Muscle layer of duodenum (tissue), 2 donors: ENCODE measurements around the gene LRMDA.
"Not testable (repeated sequence)": the region's sequence is repeated elsewhere in the genome, so short reads cannot be mapped to it uniquely, and the experiment has no call there.

ENCODE experiments used
- H3K27ac ChIP-seq: one replicate; pipeline ENCODE4 v1.7.0; 2013; ENCODE audit warnings: mild to moderate bottlenecking, low read length
- H3K27me3 ChIP-seq: one replicate; pipeline ENCODE4 v1.7.0; 2013; ENCODE audit warnings: low read depth, mild to moderate bottlenecking, control low read depth, low read length
- H3K36me3 ChIP-seq, 2 donors: one replicate each; pipeline ENCODE4 v1.7.0; 2013; ENCODE audit warnings: low read length in 2 of 2, control low read depth in 1 of 2, mild to moderate bottlenecking in 1 of 2; ENCODE audit not compliant: insufficient read depth in 2 of 2, control insufficient read depth in 1 of 2
- H3K4me1 ChIP-seq, 2 donors: one replicate each; pipeline ENCODE4 v1.7.0; 2013; ENCODE audit warnings: low read length in 2 of 2, mild to moderate bottlenecking in 2 of 2, control low read depth in 1 of 2, moderate library complexity in 1 of 2; ENCODE audit not compliant: insufficient read depth in 2 of 2, control insufficient read depth in 1 of 2
- H3K4me3 ChIP-seq, 2 donors: one replicate each; pipeline ENCODE4 v1.7.0; 2013; ENCODE audit warnings: low read length in 2 of 2, low read depth in 1 of 2, mild to moderate bottlenecking in 1 of 2
- H3K9me3 ChIP-seq, 2 donors: one replicate each; pipeline ENCODE4 v1.7.0; 2013; ENCODE audit warnings: low read length in 2 of 2, control low read depth in 1 of 2, mild to moderate bottlenecking in 1 of 2; ENCODE audit not compliant: control insufficient read depth in 1 of 2
- donor health status: healthy.

The LRMDA gene

DNA sequence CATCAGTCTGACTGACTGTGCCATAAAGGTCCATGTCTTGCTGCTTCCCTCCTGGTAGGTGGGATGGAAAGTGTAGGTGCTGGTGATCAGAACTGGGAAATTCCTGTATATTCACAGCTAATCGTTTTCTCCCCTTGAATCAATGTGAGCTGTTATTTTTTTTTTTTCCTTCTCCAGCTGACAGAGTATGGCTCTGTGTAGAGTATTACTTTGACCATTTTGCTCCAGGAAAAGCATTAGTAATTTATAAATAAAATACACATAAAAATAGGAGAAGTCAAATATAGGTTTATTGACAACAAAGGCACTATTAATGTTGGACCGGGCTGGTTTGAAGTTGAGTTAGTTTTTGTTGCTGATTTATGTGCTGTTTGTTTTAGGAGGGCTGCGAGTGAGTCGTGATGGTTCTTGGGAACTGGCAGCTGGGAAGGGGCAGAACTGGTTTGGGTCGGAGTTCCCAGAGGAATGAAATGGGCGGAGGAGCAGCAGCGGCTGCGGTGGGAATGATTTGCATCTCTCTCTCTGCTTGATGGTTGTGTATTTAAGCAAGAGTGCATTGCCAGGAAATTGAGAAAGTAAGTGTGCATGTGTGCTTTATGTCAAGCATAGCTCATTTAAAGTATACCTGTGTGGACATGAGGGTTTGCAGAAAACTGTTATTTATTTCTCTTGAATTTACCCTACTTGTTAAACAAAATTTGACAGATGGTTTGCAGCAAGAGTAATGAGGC lies 80.9 kb downstream of the LRMDA start:
- no peaks in the 10 kb centered on the region for H3K27me3 ChIP-seq
- H3K9me3 ChIP-seq = no peaks in the 10 kb centered on the region
- H3K27ac ChIP-seq = peak overlapping the region; percentile 35
- no peak overlapping the region for H3K4me3 ChIP-seq
- H3K4me1 ChIP-seq = peaks cover 13 to 33% of the 10 kb centered on the region in 2 donors
- H3K36me3 ChIP-seq = no peaks in the 10 kb centered on the region

DNA sequence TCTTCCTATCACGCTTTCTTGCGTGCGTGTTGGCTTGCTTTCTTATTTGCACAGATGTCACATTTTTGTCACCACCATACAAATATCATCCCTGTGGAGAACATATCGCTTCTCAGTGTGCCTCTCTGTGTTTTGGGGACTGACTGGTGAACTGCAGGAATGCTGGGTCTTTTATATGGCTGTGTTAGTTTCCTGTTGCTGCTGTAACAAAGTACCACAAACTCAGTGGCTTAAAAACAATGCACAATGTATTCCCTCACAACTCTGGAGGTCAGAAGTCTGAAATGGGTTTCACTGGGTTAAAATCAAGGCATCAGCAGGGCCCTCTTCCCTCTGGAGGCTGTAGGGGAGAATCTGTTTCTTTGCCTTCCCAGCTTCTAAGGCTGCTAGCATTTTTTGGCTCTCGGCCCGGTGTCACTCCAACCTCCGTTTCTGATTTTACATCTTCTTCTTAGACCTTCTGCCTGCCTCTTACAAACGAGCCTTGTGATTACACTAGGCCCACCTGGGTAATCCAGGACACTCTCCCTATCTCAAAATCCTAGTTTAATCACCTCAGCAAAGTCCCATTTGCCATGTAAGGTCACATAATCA lies 82.0 kb downstream of the LRMDA start:
- Histone ChIP-seq H3K27ac (no peak overlapping the region), H3K27me3 (no peaks in the 10 kb centered on the region), H3K4me3 (no peak overlapping the region), H3K4me1 (peaks cover 9 to 23% of the 10 kb centered on the region in 2 donors), H3K9me3 (no peaks in the 10 kb centered on the region), H3K36me3 (no peaks in the 10 kb centered on the region)

DNA sequence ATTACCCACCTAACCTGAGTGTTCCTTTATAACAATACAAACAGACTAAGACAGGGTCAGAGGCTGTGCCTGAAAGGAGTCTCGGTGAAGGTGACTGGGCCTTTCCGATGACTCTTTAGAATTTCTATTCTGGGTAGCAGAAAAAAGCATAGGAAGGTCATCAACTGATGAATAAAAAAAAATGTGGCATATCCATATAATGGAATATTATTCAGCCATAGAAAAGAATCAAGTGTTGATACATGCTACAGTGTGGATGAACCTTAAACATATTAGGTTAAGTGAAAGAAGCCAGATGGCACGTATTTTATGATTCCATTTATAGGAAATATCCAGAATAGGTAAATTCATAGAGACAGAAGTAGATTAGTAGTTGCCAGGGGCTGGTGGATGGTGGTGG lies 83.4 kb downstream of the LRMDA start:
- Histone ChIP-seq H3K36me3 (no peaks in the 10 kb centered on the region), H3K27me3 (no peaks in the 10 kb centered on the region), H3K27ac (no peak overlapping the region), H3K4me3 (no peak overlapping the region), H3K9me3 (no peaks in the 10 kb centered on the region), H3K4me1 (peaks cover 9 to 10% of the 10 kb centered on the region in 2 donors)

DNA sequence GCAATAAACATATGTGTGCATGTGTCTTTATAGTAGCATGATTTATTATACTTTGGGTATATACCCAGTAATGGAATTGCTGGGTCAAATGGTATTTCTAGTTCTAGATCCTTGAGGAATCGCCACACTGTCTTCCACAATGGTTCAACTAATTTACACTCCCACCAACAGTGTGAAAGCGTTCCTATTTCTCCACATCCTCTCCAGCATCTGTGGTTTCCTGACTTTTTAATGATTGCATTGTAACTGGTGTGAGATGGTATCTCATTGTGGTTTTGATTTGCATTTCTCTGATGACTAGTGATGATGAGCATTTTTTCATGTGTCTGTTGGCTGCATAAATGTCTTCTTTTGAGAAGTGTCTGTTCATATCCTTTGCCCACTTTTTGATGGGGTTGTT lies 84.7 kb downstream of the LRMDA start:
- H3K9me3 ChIP-seq, H3K36me3 ChIP-seq, H3K27ac ChIP-seq, H3K4me3 ChIP-seq, H3K27me3 ChIP-seq, H3K4me1 ChIP-seq: not testable (repeated sequence)

DNA sequence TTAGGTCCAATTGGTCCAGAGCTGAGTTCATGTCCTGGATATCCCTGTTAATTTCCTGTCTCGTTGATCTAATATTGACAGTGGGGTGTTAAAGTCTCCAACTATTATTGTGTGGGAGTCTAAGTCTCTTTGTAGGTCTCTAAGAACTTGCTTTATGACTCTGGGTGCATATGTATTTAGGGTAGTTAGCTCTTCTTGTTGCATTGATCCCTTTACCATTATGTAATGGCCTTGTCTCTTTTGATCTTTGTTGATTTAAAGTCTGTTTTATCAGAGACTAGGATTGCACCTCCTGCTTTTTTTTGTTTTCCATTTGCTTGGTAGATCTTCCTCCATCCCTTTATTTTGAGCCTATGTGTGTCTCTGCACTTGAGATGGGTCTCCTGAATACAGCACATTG lies 87.8 kb downstream of the LRMDA start:
- not testable (repeated sequence) for H3K27ac ChIP-seq, H3K36me3 ChIP-seq, H3K4me1 ChIP-seq, H3K9me3 ChIP-seq, H3K27me3 ChIP-seq, H3K4me3 ChIP-seq

DNA sequence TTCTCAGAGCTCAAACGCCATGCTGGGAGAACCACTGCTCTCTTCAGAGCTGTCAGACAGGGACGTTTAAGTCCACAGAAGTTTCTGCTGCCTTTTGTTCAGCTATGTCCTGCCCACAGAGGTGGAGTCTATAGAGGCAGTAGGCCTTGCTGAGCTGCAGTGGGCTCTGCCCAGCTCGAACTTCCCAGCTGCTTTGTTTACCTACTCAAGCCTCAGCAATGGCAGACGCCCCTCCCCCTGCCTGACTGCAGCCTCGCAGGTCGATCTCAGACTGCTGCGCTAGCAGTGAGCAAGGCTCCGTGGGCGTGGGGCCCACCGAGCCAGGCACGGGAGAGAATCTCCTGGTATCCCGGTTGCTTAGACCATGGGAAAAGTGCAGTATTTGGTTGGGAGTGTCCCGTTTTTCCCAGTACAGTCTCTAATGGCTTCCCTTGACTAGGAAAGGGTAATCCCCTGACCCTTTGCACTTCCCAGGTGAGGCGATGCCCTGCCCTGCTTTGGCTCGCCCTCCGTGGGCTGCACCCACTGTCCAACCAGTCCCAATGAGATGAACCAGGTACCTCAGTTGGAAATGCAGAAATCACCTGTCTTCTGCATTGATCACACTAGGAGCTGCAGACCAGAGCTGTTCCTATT lies 89.9 kb downstream of the LRMDA start:
- H3K4me1 ChIP-seq, H3K9me3 ChIP-seq, H3K36me3 ChIP-seq, H3K27ac ChIP-seq, H3K27me3 ChIP-seq, H3K4me3 ChIP-seq: not testable (repeated sequence)

DNA sequence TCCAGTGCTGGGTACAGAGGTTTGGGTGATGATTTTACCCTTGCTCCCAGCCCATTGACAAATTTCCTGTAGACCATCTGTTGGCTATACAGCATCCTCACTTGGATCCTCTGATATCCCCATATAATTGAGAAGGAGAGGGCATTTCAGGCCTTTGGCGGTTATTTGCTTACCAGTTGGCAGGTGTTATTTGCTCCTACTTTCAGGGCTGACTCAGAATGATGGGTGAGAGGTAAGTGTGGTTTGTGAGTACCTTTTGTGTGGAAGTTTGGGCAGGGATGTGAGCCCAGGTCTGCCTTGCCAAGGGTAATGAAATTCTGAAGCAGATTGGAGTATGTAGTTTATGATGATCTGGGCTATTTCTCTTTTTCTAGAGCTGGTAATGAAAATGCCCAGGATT lies 93.6 kb downstream of the LRMDA start:
- Histone ChIP-seq H3K9me3 (peaks cover 0 to 2% of the 10 kb centered on the region in 2 donors), H3K27me3 (no peaks in the 10 kb centered on the region), H3K36me3 (no peaks in the 10 kb centered on the region), H3K27ac (no peak overlapping the region), H3K4me3 (no peak overlapping the region), H3K4me1 (no peaks in the 10 kb centered on the region)

DNA sequence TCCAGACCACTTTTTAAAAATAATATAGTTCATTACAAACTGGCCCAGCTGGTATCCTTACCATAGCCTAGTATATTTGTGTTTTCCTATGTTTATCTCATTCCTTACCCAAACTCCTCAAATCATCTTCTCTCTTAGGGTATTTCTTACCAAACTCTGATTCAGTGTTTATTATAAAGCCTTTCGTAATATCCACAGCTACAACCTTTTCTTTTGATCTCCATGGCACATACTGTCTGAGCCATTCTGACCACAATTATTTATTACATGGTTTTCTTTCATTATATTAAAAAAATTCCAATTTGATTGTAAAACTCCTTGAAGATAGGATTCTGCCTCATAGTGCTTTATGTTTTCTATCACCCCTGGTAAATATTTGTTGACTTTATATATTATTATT lies 94.2 kb downstream of the LRMDA start:
- Histone ChIP-seq H3K36me3 (no peaks in the 10 kb centered on the region), H3K27me3 (no peaks in the 10 kb centered on the region), H3K4me3 (no peak overlapping the region), H3K4me1 (no peaks in the 10 kb centered on the region), H3K27ac (no peak overlapping the region), H3K9me3 (peaks cover 0 to 2% of the 10 kb centered on the region in 2 donors)

DNA sequence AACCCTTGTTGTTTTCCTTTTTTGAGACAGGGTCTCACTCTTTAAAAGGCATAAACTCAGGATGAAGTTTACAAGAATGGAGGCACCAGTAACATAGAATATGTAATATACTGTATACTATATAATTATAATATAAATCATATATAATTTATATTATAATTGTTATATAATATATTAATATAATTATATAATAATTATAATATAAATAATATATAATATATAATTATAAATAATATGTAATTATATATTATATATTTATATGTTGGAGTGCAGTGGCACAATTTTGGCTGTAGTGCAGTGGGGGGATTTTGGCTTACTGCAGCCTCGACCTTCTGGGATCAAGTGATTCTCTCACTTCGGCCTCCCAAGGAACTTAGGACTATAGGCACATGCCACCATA lies 96.1 kb downstream of the LRMDA start:
- Histone ChIP-seq H3K4me1 (no peaks in the 10 kb centered on the region), H3K9me3 (peaks cover 0 to 2% of the 10 kb centered on the region in 2 donors), H3K4me3 (no peak overlapping the region), H3K27me3 (no peaks in the 10 kb centered on the region), H3K36me3 (no peaks in the 10 kb centered on the region), H3K27ac (no peak overlapping the region)

DNA sequence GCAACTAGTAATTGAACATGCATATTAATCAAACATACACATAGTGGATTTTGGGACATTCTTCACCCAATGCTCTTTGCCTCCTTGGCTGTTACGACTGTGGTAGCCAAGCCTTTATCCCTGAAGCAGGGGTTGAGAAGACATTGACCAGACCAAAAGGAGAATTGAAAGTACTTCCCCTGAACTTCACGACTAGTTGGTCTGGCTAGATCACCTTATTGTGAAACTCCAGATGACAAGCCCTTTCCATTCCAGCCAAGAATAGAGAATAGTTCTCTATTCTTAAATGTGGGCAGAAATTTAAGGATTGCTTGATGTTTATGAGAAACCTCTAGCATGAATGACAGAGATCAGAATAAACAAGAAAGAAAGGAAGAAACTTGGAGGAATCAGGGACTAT lies 97.0 kb downstream of the LRMDA start:
- Histone ChIP-seq H3K4me1 (no peaks in the 10 kb centered on the region), H3K4me3 (no peak overlapping the region), H3K27me3 (no peaks in the 10 kb centered on the region), H3K9me3 (peaks cover 0 to 2% of the 10 kb centered on the region in 2 donors), H3K27ac (no peak overlapping the region), H3K36me3 (no peaks in the 10 kb centered on the region)

DNA sequence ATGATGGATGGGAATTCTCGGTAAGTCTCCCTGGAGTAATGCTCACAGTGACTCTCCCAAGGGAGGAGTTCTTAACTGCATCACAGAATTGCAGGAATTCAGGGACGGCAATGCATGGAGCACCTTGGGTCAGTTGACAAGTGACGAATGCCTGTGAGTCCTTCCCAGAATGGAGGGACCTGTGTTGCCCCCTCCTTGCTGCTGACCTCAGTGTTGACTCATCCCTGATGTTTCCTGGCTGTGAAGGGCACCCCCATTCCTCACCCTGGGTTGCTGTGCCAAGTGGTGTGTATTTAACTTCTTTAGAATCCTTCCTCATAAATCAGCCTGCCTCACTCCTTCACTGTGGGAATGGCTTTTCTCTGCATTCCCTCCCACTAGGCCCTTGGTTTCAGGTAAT lies 98.9 kb downstream of the LRMDA start:
- H3K27ac ChIP-seq = peak overlapping the region; percentile 5

More for the DNA sequence above, 98.9 kb downstream of the LRMDA start:
- Histone ChIP-seq H3K4me3 (no peak overlapping the region), H3K27me3 (no peaks in the 10 kb centered on the region), H3K9me3 (peaks cover 0 to 2% of the 10 kb centered on the region in 2 donors), H3K4me1 (no peaks in the 10 kb centered on the region), H3K36me3 (no peaks in the 10 kb centered on the region)
